ENCODE measurements around the gene GRM7. TPM values are rescaled to one million over a fixed set of nuclear protein-coding genes. Genes with fewer than 3 reads are reported as not detected.

Gene GRM7
- total and polyA plus RNA-seq, 4 experiments from 2014 or later, result not detected

- Histone ChIP-seq H3K4me1 (ENCODE audit: insufficient read depth, low read length) (no peaks in the 10 kb centered on the region), H3K27ac (ENCODE audit: low read depth, low read length) (no peak overlapping the region), H3K9me3 (ENCODE audit: control insufficient read depth in 1 of 2, low read length in 2 of 2) (no peaks in the 10 kb centered on the region), H3K4me3 (ENCODE audit: low read length in 2 of 2) (no peak overlapping the region), H3K27me3 (ENCODE audit: insufficient read depth, low read length) (no peaks in the 10 kb centered on the region), H3K36me3 (ENCODE audit: insufficient read depth, low read length) (no peaks in the 10 kb centered on the region)
- Mint-ChIP-seq H3K36me3 (no peaks in the 10 kb centered on the region), H3K4me3 (no peak overlapping the region), H3K27me3 (no peaks in the 10 kb centered on the region), H3K9me3 (peaks cover 0 to 9% (median 2%) of the 10 kb centered on the region in 8 donors), H3K27ac (no peak overlapping the region), H3K4me1 (no peaks in the 10 kb centered on the region)
- ChIA-PET POLR2A (ENCODE audit: partially characterized antibody) (no interaction called here), CTCF (ENCODE audit: partially characterized antibody) (no interaction called here)
- intact Hi-C loops (cut with micrococcal nuclease), result no loop called here
- DNase-seq, result no peak
These were observed 414.5 kb downstream of the GRM7 start for GRCh38 chr3:7275396-7275795.

- intact Hi-C loops (cut with micrococcal nuclease), result no loop called here
These were observed 419.4 kb downstream of the GRM7 start for GRCh38 chr3:7280318-7280717.

DNA sequence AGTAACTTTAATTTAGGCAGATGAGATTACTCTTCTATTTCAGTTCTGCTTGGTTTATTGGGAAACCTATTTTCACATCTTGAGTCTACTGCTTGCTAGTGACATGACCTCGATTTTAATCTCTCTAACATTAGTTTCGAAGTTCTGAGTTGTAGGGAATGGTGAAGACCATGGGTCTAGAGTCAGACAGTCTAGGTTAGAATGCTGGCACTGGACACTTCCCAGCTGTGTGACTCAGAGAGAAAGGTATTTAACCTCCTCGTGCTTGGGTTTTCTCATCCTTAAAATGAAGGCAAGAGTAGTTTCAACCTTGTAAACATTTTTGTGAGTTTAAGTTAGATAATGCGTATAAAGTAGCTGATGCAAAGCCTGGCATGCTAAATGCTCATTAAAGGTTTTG, 422.1 kb downstream of the GRM7 start:
- intact Hi-C loops (cut with micrococcal nuclease), result no loop called here
- Histone ChIP-seq H3K9me3 (ENCODE audit: control insufficient read depth in 1 of 2, low read length in 2 of 2) (no peaks in the 10 kb centered on the region), H3K36me3 (ENCODE audit: insufficient read depth, low read length) (no peaks in the 10 kb centered on the region), H3K27me3 (ENCODE audit: insufficient read depth, low read length) (no peaks in the 10 kb centered on the region), H3K4me3 (ENCODE audit: low read length in 2 of 2) (no peak overlapping the region), H3K4me1 (ENCODE audit: insufficient read depth, low read length) (no peaks in the 10 kb centered on the region), H3K27ac (ENCODE audit: low read depth, low read length) (no peak overlapping the region)
- no peak overlapping the region for H3K4me3 Mint-ChIP-seq
- CTCF ChIA-PET (ENCODE audit: partially characterized antibody), result no interaction called here
- no peaks in the 10 kb centered on the region for H3K27me3 Mint-ChIP-seq
- H3K4me1 Mint-ChIP-seq, result no peaks in the 10 kb centered on the region
- H3K9me3 Mint-ChIP-seq, result peaks cover 0 to 3% (median 0%) of the 10 kb centered on the region in 8 donors
- DNase-seq, result no peak
- no peak overlapping the region for H3K27ac Mint-ChIP-seq
- no peaks in the 10 kb centered on the region for H3K36me3 Mint-ChIP-seq
- POLR2A ChIA-PET (ENCODE audit: partially characterized antibody), result no interaction called here

More at GRCh38 chr3:7280318-7280717, 419.4 kb downstream of the GRM7 start:
- Histone ChIP-seq H3K4me3 (ENCODE audit: low read length in 2 of 2) (no peak overlapping the region), H3K27me3 (ENCODE audit: insufficient read depth, low read length) (no peaks in the 10 kb centered on the region), H3K9me3 (ENCODE audit: control insufficient read depth in 1 of 2, low read length in 2 of 2) (no peaks in the 10 kb centered on the region), H3K4me1 (ENCODE audit: insufficient read depth, low read length) (no peaks in the 10 kb centered on the region), H3K27ac (ENCODE audit: low read depth, low read length) (no peak overlapping the region), H3K36me3 (ENCODE audit: insufficient read depth, low read length) (no peaks in the 10 kb centered on the region)
- no peak overlapping the region for H3K27ac Mint-ChIP-seq
- ChIA-PET CTCF (ENCODE audit: partially characterized antibody) (no interaction called here), POLR2A (ENCODE audit: partially characterized antibody) (no interaction called here)
- H3K4me3 Mint-ChIP-seq, result no peak overlapping the region
- no peaks in the 10 kb centered on the region for H3K27me3 Mint-ChIP-seq
- DNase-seq, result no peak
- peaks cover 0 to 5% (median 2%) of the 10 kb centered on the region in 8 donors for H3K9me3 Mint-ChIP-seq
- H3K36me3 Mint-ChIP-seq, result no peaks in the 10 kb centered on the region
- no peaks in the 10 kb centered on the region for H3K4me1 Mint-ChIP-seq

DNA sequence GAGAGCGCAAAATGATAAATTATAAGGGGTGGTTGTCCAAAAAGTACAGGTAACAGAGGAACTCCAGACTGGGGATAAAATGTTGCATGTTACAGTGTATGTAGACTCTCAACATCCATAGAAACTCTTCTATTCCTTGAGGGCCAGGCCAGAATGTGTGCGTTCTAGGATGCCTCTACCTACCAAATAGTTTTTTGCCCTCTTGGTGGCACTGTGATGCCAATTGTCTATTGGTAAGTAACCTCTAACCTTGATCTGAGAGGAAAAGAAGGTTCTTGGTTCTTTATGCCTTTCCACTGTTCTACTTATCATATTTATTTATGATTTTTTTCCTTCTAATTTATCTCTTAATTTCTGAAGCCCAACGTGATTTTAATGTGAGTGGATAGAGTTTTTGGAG, 424.6 kb downstream of the GRM7 start:
- ChIA-PET POLR2A (ENCODE audit: partially characterized antibody) (no interaction called here), CTCF (ENCODE audit: partially characterized antibody) (interaction anchor here (1.3 kb wide), 1 partner anchor 13 kb away, joined by 3 read pairs; no protein-coding TSS in a partner anchor)
- H3K27ac Mint-ChIP-seq, result no peak overlapping the region
- Histone ChIP-seq H3K27ac (ENCODE audit: low read depth, low read length) (no peak overlapping the region), H3K9me3 (ENCODE audit: control insufficient read depth in 1 of 2, low read length in 2 of 2) (no peaks in the 10 kb centered on the region), H3K4me1 (ENCODE audit: insufficient read depth, low read length) (no peaks in the 10 kb centered on the region), H3K4me3 (ENCODE audit: low read length in 2 of 2) (no peak overlapping the region), H3K36me3 (ENCODE audit: insufficient read depth, low read length) (no peaks in the 10 kb centered on the region), H3K27me3 (ENCODE audit: insufficient read depth, low read length) (no peaks in the 10 kb centered on the region)
- intact Hi-C loops (cut with micrococcal nuclease), result no loop called here
- no peaks in the 10 kb centered on the region for H3K4me1 Mint-ChIP-seq
- H3K27me3 Mint-ChIP-seq, result no peaks in the 10 kb centered on the region
- H3K9me3 Mint-ChIP-seq, result peaks cover 0 to 4% (median 0%) of the 10 kb centered on the region in 8 donors
- no peak overlapping the region for H3K4me3 Mint-ChIP-seq
- DNase-seq, result no peak
- H3K36me3 Mint-ChIP-seq, result no peaks in the 10 kb centered on the region

DNA sequence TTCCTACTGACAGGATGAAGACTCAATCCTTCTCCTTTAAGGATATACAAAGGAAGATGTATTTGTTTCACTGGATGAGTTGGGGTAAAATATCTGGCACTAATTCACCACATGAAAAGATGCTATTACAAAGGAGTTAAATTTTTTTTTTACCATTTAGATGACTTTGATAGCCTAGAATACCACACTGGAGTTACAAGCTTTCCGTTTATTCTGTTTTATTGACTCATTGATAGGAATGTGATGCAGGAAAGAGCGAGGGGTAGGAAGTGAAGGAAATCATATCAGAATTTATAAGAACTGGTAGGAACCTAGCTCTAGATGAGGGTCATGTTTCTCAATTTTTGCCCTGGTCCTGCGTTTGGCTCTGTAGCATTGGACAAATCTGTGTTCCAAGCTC, 427.2 kb downstream of the GRM7 start:
- ChIA-PET POLR2A (ENCODE audit: partially characterized antibody) (no interaction called here), CTCF (ENCODE audit: partially characterized antibody) (no interaction called here)
- no peak overlapping the region for H3K4me3 ChIP-seq (ENCODE audit: low read length in 2 of 2)
- H3K27ac ChIP-seq (ENCODE audit: low read depth, low read length), result no peak overlapping the region
- H3K27me3 Mint-ChIP-seq, result no peaks in the 10 kb centered on the region
- no peaks in the 10 kb centered on the region for H3K36me3 ChIP-seq (ENCODE audit: insufficient read depth, low read length)
- DNase-seq, result no peak
- H3K9me3 ChIP-seq (ENCODE audit: control insufficient read depth in 1 of 2, low read length in 2 of 2), result no peaks in the 10 kb centered on the region
- no peaks in the 10 kb centered on the region for H3K27me3 ChIP-seq (ENCODE audit: insufficient read depth, low read length)
- peaks cover 0 to 4% (median 0%) of the 10 kb centered on the region in 8 donors for H3K9me3 Mint-ChIP-seq
- peaks cover 0 to 2% (median under 1%) of the 10 kb centered on the region in 4 donors for H3K4me1 Mint-ChIP-seq
- H3K4me1 ChIP-seq (ENCODE audit: insufficient read depth, low read length), result no peaks in the 10 kb centered on the region
- no peaks in the 10 kb centered on the region for H3K36me3 Mint-ChIP-seq
- intact Hi-C loops (cut with micrococcal nuclease), result no loop called here
- no peak overlapping the region for H3K27ac Mint-ChIP-seq
- no peak overlapping the region for H3K4me3 Mint-ChIP-seq

- Mint-ChIP-seq H3K9me3 (peaks cover 0 to 5% (median under 1%) of the 10 kb centered on the region in 8 donors), H3K27me3 (no peaks in the 10 kb centered on the region), H3K27ac (no peak overlapping the region), H3K4me3 (no peak overlapping the region), H3K36me3 (no peaks in the 10 kb centered on the region), H3K4me1 (peaks cover 0 to 2% (median under 1%) of the 10 kb centered on the region in 4 donors)
- no peak for DNase-seq
- Histone ChIP-seq H3K4me1 (ENCODE audit: insufficient read depth, low read length) (no peaks in the 10 kb centered on the region), H3K9me3 (ENCODE audit: control insufficient read depth in 1 of 2, low read length in 2 of 2) (no peaks in the 10 kb centered on the region), H3K4me3 (ENCODE audit: low read length in 2 of 2) (no peak overlapping the region), H3K27me3 (ENCODE audit: insufficient read depth, low read length) (no peaks in the 10 kb centered on the region), H3K27ac (ENCODE audit: low read depth, low read length) (no peak overlapping the region), H3K36me3 (ENCODE audit: insufficient read depth, low read length) (no peaks in the 10 kb centered on the region)
- CTCF ChIA-PET (ENCODE audit: partially characterized antibody), result no interaction called here
- POLR2A ChIA-PET (ENCODE audit: partially characterized antibody), result no interaction called here
- intact Hi-C loops (cut with micrococcal nuclease), result no loop called here
These were observed 428.2 kb downstream of the GRM7 start for GRCh38 chr3:7289121-7289520.

DNA sequence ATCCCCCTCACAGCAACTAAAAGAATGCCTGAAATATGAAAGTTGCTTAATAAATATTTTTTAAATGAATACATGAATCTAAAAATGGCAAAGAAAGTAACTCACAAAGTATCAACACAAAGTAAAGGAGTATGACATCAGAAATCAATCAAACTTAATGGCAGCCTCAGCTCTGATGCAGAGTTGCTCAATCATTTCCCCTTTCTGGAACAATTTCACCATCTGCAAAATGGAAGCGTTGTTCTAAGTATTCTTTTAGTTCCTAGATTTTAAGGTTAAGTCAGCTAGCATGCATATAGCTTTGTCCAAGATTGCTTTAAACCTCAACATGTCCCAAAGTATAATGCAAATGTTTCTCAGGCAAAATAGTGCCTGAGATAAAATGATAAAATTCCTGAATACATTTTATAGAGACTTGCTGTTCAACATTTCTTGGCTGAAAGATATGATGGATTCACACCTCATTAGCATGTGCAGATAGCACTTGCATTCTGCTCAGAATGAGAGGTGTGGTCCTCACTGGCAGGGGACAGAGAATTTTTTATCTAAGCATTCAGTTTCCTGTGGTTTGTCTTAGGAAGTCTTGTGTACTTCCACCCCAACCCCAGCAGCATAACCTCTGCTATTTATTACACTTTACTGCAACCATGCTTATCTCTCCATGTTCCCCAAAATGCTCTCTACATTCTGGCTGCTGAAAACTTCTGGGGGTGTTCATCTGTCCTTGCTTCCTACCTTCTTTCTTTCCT, 429.3 kb downstream of the GRM7 start:
- Histone ChIP-seq H3K4me1 (ENCODE audit: insufficient read depth, low read length) (no peaks in the 10 kb centered on the region), H3K9me3 (ENCODE audit: control insufficient read depth in 1 of 2, low read length in 2 of 2) (no peaks in the 10 kb centered on the region), H3K36me3 (ENCODE audit: insufficient read depth, low read length) (no peaks in the 10 kb centered on the region), H3K4me3 (ENCODE audit: low read length in 2 of 2) (no peak overlapping the region), H3K27me3 (ENCODE audit: insufficient read depth, low read length) (no peaks in the 10 kb centered on the region), H3K27ac (ENCODE audit: low read depth, low read length) (no peak overlapping the region)
- peaks cover 0 to 2% (median under 1%) of the 10 kb centered on the region in 4 donors for H3K4me1 Mint-ChIP-seq
- no peak overlapping the region for H3K4me3 Mint-ChIP-seq
- POLR2A ChIA-PET (ENCODE audit: partially characterized antibody), result no interaction called here
- no peaks in the 10 kb centered on the region for H3K36me3 Mint-ChIP-seq
- peaks cover 0 to 5% (median 0%) of the 10 kb centered on the region in 8 donors for H3K9me3 Mint-ChIP-seq
- intact Hi-C loops (cut with micrococcal nuclease), result no loop called here
- DNase-seq, result no peak
- H3K27ac Mint-ChIP-seq, result no peak overlapping the region
- CTCF ChIA-PET (ENCODE audit: partially characterized antibody), result no interaction called here
- no peaks in the 10 kb centered on the region for H3K27me3 Mint-ChIP-seq

All from CD4-positive, alpha-beta memory T cell (primary cell).